ENCODE results near the gene CEMIP. TPM values are rescaled to one million over a fixed set of nuclear protein-coding genes. Genes with fewer than 3 reads are reported as not detected.

CEMIP gene
- total RNA-seq, 2 experiments from 2014 or later, result not detected

DNA sequence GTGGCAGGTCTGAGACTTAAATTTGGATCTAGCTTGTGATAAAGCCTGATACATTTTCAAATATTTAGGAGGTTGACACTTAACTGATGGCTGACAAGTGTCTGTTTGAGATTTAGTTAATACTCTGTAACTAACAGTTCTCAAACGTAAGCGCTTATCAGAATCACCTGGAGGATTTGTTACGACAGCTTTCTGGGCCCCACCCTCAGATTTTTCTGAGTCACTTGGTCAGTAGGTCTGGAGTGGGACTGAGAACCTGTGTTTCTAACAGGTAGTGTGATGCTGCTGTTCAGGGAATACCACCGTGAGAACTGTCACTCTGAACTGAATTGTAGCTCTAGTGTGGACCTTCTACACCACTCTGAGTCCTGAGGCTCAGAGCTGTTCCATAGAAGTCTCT, 85.5 kb downstream of the CEMIP start:
- H3K9me2 ChIP-seq (ENCODE audit: insufficient read depth, low read length), result no peaks in the 10 kb centered on the region
- no TSS peak for BruUV-seq (replicated peaks)
- no peak overlapping the region for H3K4me3 ChIP-seq (ENCODE audit: low read depth, low read length, poor library complexity, severe bottlenecking)
- TF ChIP-seq, protein P1, sequence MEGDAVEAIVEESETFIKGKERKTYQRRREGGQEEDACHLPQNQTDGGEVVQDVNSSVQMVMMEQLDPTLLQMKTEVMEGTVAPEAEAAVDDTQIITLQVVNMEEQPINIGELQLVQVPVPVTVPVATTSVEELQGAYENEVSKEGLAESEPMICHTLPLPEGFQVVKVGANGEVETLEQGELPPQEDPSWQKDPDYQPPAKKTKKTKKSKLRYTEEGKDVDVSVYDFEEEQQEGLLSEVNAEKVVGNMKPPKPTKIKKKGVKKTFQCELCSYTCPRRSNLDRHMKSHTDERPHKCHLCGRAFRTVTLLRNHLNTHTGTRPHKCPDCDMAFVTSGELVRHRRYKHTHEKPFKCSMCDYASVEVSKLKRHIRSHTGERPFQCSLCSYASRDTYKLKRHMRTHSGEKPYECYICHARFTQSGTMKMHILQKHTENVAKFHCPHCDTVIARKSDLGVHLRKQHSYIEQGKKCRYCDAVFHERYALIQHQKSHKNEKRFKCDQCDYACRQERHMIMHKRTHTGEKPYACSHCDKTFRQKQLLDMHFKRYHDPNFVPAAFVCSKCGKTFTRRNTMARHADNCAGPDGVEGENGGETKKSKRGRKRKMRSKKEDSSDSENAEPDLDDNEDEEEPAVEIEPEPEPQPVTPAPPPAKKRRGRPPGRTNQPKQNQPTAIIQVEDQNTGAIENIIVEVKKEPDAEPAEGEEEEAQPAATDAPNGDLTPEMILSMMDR (conservative IDR thresholded peaks at IDR 0.05; ENCODE audit: low read length), result no peak
- TF ChIP-seq EZH2phosphoT487 (IDR thresholded peaks at IDR 0.05; ENCODE audit: borderline replicate concordance, low read depth, low read length), result no peak
- intact Hi-C loops (cut with micrococcal nuclease; ENCODE audit: unreplicated experiment), result no loop called here
- H3K9me3 ChIP-seq (ENCODE audit: low read length), result no peaks in the 10 kb centered on the region
- no peaks in the 10 kb centered on the region for H4K20me1 ChIP-seq (ENCODE audit: insufficient read depth, low read length)
- no peak overlapping the region for H3K27ac ChIP-seq (ENCODE audit: low read depth, low read length, poor library complexity, severe bottlenecking)
- DNase-seq (ENCODE audit: low spot score), result no peak
- no peaks in the 10 kb centered on the region for H3K4me1 ChIP-seq (ENCODE audit: insufficient read depth, low read length, poor library complexity, severe bottlenecking)
- H3K36me3 ChIP-seq (ENCODE audit: insufficient read depth, low read length), result no peaks in the 10 kb centered on the region
- ChIA-PET POLR2A (interaction anchor here (1.1 kb wide), 1 partner anchor 10 kb away, joined by 3 read pairs; no protein-coding TSS in a partner anchor), CTCF (ENCODE audit: unreplicated experiment) (no interaction called here)
- H3K4me2 ChIP-seq (ENCODE audit: low read length), result no peak overlapping the region
- H2AFZ ChIP-seq (ENCODE audit: low read length), result no peak overlapping the region
- H3K79me2 ChIP-seq (ENCODE audit: insufficient read depth, low read depth, low read length), result no peaks in the 10 kb centered on the region

GRCh38 chr15:80866936-80867335, 87.8 kb downstream of the CEMIP start:
- Histone ChIP-seq H2AFZ (ENCODE audit: low read length) (no peak overlapping the region), H3K36me3 (ENCODE audit: insufficient read depth, low read length) (no peaks in the 10 kb centered on the region), H3K4me1 (ENCODE audit: insufficient read depth, low read length, poor library complexity, severe bottlenecking) (no peaks in the 10 kb centered on the region), H4K20me1 (ENCODE audit: insufficient read depth, low read length) (no peaks in the 10 kb centered on the region), H3K9me2 (ENCODE audit: insufficient read depth, low read length) (no peaks in the 10 kb centered on the region), H3K4me3 (ENCODE audit: low read depth, low read length, poor library complexity, severe bottlenecking) (no peak overlapping the region), H3K27ac (ENCODE audit: low read depth, low read length, poor library complexity, severe bottlenecking) (no peak overlapping the region), H3K4me2 (ENCODE audit: low read length) (no peak overlapping the region), H3K79me2 (ENCODE audit: insufficient read depth, low read depth, low read length) (no peaks in the 10 kb centered on the region), H3K9me3 (ENCODE audit: low read length) (no peaks in the 10 kb centered on the region)
- intact Hi-C loops (cut with micrococcal nuclease; ENCODE audit: unreplicated experiment), result no loop called here
- no TSS peak for BruUV-seq (replicated peaks)
- ChIA-PET POLR2A (interaction anchor here (0.7 to 1.1 kb wide), 2 partner anchors 19 to 507 kb away, joined by 3 read pairs; no protein-coding TSS in a partner anchor), CTCF (ENCODE audit: unreplicated experiment) (no interaction called here)
- no peak for DNase-seq (ENCODE audit: low spot score)
- TF ChIP-seq EZH2phosphoT487 (IDR thresholded peaks at IDR 0.05; ENCODE audit: borderline replicate concordance, low read depth, low read length), result no peak

GRCh38 chr15:80870366-80870765, 91.2 kb downstream of the CEMIP start:
- no peaks in the 10 kb centered on the region for H3K36me3 ChIP-seq (ENCODE audit: insufficient read depth, low read length)
- no peak overlapping the region for H3K4me3 ChIP-seq (ENCODE audit: low read depth, low read length, poor library complexity, severe bottlenecking)
- H3K9me3 ChIP-seq (ENCODE audit: low read length), result no peaks in the 10 kb centered on the region
- no peak overlapping the region for H2AFZ ChIP-seq (ENCODE audit: low read length)
- no TSS peak for BruUV-seq (replicated peaks)
- intact Hi-C loops (cut with micrococcal nuclease; ENCODE audit: unreplicated experiment), result no loop called here
- TF ChIP-seq, protein P1 (conservative IDR thresholded peaks at IDR 0.05; ENCODE audit: low read length), result no peak
- no peak for TF ChIP-seq EZH2phosphoT487 (IDR thresholded peaks at IDR 0.05; ENCODE audit: borderline replicate concordance, low read depth, low read length)
- no peaks in the 10 kb centered on the region for H3K79me2 ChIP-seq (ENCODE audit: insufficient read depth, low read depth, low read length)
- DNase-seq (ENCODE audit: low spot score), result no peak
- ChIA-PET CTCF (ENCODE audit: unreplicated experiment) (no interaction called here), POLR2A (interaction anchor here (0.6 kb wide), 1 partner anchor 12 kb away, joined by 3 read pairs; no protein-coding TSS in a partner anchor)
- no peak overlapping the region for H3K4me2 ChIP-seq (ENCODE audit: low read length)
- no peaks in the 10 kb centered on the region for H3K4me1 ChIP-seq (ENCODE audit: insufficient read depth, low read length, poor library complexity, severe bottlenecking)
- H3K27ac ChIP-seq (ENCODE audit: low read depth, low read length, poor library complexity, severe bottlenecking), result no peak overlapping the region
- H4K20me1 ChIP-seq (ENCODE audit: insufficient read depth, low read length), result no peaks in the 10 kb centered on the region
- no peaks in the 10 kb centered on the region for H3K9me2 ChIP-seq (ENCODE audit: insufficient read depth, low read length)

All from OCI-LY7 (cell line).